ENCODE data around the gene DOLPP1. TPM values are rescaled to one million over a fixed set of nuclear protein-coding genes. Genes with fewer than 3 reads are reported as not detected.

The DOLPP1 gene
- total and polyA plus RNA-seq, 12 donors: 3.1 to 8.1 (median 5.0) TPM

DNA sequence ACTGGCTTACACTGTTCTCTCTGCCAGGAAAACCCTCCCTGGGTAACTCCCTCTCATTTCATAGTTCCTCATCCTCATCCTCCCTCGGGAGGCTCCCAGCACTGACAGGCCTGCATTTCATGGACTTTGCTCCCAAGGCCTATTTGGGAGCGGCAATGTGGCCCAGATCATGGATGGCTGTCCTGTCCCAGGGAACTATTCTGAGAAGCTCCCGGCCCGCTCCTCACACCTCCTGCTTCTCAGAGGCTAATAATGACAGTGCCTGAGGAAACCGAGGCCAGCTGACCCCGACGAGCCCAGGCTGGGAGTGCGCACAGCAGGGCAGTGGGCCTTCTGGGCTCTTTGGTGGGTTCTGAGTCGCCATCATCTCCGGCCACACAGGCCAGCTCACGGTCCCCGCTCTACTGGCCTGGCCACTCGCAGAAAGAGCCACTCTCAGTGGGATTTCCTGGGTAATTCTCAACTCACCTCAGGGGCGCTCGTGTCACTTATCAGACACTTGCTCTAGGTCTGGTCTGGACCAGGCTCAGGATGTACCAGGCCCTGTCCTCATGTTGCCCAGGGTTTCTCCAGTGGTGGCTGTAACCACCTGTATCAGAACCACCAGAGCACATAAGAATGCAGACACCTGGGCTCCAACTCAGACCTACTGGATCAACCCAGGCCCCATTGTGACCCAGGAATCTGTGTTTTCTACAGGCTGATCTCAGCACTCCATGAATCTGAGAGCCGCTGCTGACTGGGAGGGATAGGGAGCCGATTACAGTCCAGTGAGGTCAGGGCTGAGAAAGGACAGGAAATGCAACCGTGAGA lies 2.0 kb upstream of the DOLPP1 start:
- Histone ChIP-seq H3K4me3 (no peak overlapping the region), H3K4me1 (peaks cover 11 to 29% (median 19%) of the 10 kb centered on the region in 9 donors), H3K27me3 (no peaks in the 10 kb centered on the region), H3K36me3 (no peaks in the 10 kb centered on the region), H3K9me3 (no peaks in the 10 kb centered on the region), H3K27ac (no peak overlapping the region)
- TF ChIP-seq, protein P1, sequence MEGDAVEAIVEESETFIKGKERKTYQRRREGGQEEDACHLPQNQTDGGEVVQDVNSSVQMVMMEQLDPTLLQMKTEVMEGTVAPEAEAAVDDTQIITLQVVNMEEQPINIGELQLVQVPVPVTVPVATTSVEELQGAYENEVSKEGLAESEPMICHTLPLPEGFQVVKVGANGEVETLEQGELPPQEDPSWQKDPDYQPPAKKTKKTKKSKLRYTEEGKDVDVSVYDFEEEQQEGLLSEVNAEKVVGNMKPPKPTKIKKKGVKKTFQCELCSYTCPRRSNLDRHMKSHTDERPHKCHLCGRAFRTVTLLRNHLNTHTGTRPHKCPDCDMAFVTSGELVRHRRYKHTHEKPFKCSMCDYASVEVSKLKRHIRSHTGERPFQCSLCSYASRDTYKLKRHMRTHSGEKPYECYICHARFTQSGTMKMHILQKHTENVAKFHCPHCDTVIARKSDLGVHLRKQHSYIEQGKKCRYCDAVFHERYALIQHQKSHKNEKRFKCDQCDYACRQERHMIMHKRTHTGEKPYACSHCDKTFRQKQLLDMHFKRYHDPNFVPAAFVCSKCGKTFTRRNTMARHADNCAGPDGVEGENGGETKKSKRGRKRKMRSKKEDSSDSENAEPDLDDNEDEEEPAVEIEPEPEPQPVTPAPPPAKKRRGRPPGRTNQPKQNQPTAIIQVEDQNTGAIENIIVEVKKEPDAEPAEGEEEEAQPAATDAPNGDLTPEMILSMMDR (IDR thresholded peaks at IDR 0.05): no peak
- intact Hi-C loops (cut with DNase I): no loop called here
- 83 to 84% methylated on average over 18 of the region's 18 CpGs for WGBS, 2 donors
- no peak for ATAC-seq
- no peak for DNase-seq

DNA sequence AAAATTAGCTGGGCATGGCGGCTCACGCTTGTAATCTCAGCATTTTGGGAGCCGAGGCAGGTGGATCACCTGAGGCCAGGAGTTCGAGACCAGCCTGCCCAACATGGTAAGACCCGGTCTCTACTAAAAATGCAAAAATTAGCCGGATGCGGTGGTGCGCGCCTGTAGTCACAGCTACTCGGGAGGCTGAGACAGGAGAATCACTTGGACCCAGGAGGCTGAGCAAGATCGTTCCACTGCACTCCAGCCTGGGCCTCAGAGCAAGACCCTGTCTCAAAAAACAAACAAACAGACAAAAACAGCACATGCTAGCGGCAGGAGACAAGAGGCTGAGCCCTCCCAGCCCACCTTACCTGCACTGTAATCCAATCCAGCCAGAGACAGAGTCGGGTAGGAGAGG lies 1.1 kb upstream of the DOLPP1 start:
- intact Hi-C loops (cut with DNase I): loop anchor here in 1 of 10 donors (2.0 kb wide), 1 partner anchor 43 kb away; the partner anchor contains the start of gene MIGA2
- Histone ChIP-seq H3K36me3 (peaks cover 0 to 7% (median under 1%) of the 10 kb centered on the region in 9 donors), H3K27me3 (no peaks in the 10 kb centered on the region), H3K27ac (no peak overlapping the region), H3K4me1 (peaks cover 11 to 29% (median 19%) of the 10 kb centered on the region in 9 donors), H3K4me3 (peak overlapping the region in 4 of 10 donors; percentile 74 to 98 (median 96)), H3K9me3 (no peaks in the 10 kb centered on the region)
- ATAC-seq (no peak), DNase-seq (no peak)
- TF ChIP-seq, protein P1 (IDR thresholded peaks at IDR 0.05): no peak
- WGBS, 2 donors: 86 to 88% methylated on average over 13 of the region's 13 CpGs

GRCh38 chr9:129080298-129080600 lies 662 bp upstream of the DOLPP1 start:
- 5 to 6% methylated on average over 12 of the region's 12 CpGs for WGBS, 2 donors
- Histone ChIP-seq H3K4me1 (peaks cover 11 to 29% (median 19%) of the 10 kb centered on the region in 9 donors), H3K9me3 (no peaks in the 10 kb centered on the region), H3K27me3 (no peaks in the 10 kb centered on the region), H3K27ac (peak overlapping the region in 3 of 10 donors; percentile 39 to 90 (median 47)), H3K4me3 (peak overlapping the region; percentile 40 to 98 (median 76)), H3K36me3 (peaks cover 0 to 11% (median 5%) of the 10 kb centered on the region in 9 donors)
- intact Hi-C loops (cut with DNase I): loop anchor here in 1 of 10 donors (2.0 kb wide), 1 partner anchor 43 kb away; the partner anchor contains the start of gene MIGA2
- TF ChIP-seq, protein P1 (IDR thresholded peaks at IDR 0.05): no peak
- DNase-seq: no peak
- ATAC-seq: no peak

DNA sequence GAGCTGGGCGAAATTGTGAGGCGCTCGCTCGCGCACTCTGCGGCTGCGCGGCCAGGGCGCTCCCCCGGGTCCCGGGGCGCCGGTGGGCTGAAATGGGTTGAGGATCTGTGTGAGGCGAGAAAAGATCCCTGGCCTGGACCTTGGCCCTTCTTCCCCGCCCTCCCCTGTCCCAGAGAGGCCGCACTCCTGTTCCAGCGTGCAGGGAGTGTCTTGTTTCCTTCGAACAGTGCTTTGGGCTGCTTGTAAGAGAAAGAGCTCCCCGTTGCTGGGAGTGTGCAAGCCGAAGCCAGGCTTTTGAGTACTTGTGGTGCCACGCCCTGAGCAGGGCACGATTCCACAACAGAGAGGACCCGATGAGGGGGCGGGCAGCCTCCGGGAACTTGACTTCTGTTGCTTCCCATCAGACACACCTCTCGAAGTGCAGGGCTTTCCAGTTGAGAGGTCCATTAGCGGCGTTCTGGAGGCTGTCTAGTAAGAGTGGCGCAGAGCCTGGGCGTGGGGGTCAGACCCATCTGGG lies 535 bp downstream of the DOLPP1 start:
- intact Hi-C loops (cut with DNase I): loop anchor here in 1 of 10 donors (2.0 kb wide), 1 partner anchor 45 kb away; the partner anchor contains the start of gene MIGA2
- peaks cover 0 to 23% (median 17%) of the 10 kb centered on the region in 9 donors for H3K36me3 ChIP-seq
- WGBS, 2 donors: 1 to 2% methylated on average over 30 of the region's 30 CpGs
- TF ChIP-seq, protein P1 (IDR thresholded peaks at IDR 0.05): no peak
- no peak for DNase-seq
- H3K27me3 ChIP-seq: no peaks in the 10 kb centered on the region
- H3K27ac ChIP-seq: peak overlapping the region; percentile 30 to 91 (median 86)
- ATAC-seq: no peak
- no peaks in the 10 kb centered on the region for H3K9me3 ChIP-seq
- H3K4me1 ChIP-seq: peaks cover 11 to 29% (median 19%) of the 10 kb centered on the region in 9 donors
- H3K4me3 ChIP-seq: peak overlapping the region; percentile 63 to 98 (median 76)
